Skeletal muscle satellite cell (primary cell): Measurements from ENCODE around the gene FNTB.

Source experiments
- H3K27me3 ChIP-seq: 2 replicates; pipeline ENCODE4 v1.7.0; 2013; ENCODE audit warnings: low read length; ENCODE audit not compliant: control insufficient read depth, insufficient read depth
- H3K36me3 ChIP-seq: 2 replicates; pipeline ENCODE4 v1.7.0; 2013; ENCODE audit warnings: mild to moderate bottlenecking, control low read depth, low read length; ENCODE audit not compliant: insufficient read depth
- H3K4me1 ChIP-seq: 2 replicates; pipeline ENCODE4 v1.7.0; 2013; ENCODE audit warnings: low read length; ENCODE audit not compliant: control insufficient read depth, insufficient read depth
- H3K4me2 ChIP-seq: 2 replicates; pipeline ENCODE4 v1.7.0; 2013; ENCODE audit warnings: mild to moderate bottlenecking, low read length
- H3K4me3 ChIP-seq: 2 replicates; pipeline ENCODE4 v1.7.0; 2013; ENCODE audit warnings: low read length
- H3K9ac ChIP-seq: 2 replicates; pipeline ENCODE4 v1.7.0; 2013; ENCODE audit warnings: mild to moderate bottlenecking, low read depth, low read length, moderate library complexity
- H3K9me3 ChIP-seq: replicated peaks from 2 replicates; pipeline ENCODE4 v1.7.0; 2013; ENCODE audit warnings: mild to moderate bottlenecking, control low read depth, low read length

Gene FNTB

GRCh38 chr14:64990296-64990695 lies 3.6 kb downstream of the FNTB start:
- no peak overlapping the region for H3K4me3 ChIP-seq
- H3K9ac ChIP-seq: no peak overlapping the region
- H3K4me2 ChIP-seq: no peak overlapping the region
- H3K27me3 ChIP-seq: no peaks in the 10 kb centered on the region
- no peaks in the 10 kb centered on the region for H3K9me3 ChIP-seq
- no peaks in the 10 kb centered on the region for H3K36me3 ChIP-seq
- peaks cover 5% of the 10 kb centered on the region for H3K4me1 ChIP-seq

DNA sequence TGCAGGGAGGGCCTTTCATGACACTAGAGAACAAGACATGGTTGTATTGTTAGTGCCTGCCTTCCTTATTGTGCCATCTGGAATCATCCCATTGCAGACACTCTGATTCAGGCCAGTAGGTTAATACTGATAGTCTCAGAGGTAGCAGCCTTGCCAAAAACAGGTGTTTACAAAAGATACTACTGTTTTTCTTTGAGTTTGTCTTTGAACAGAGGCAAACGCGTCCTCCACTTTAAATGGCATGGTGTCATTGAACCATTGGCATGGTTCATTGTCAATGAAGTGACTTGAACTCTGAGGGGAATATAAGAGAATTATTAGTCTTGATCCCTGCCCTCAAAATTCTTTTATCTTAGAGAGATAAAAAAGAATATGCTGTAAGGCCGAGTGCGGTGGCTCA lies 4.2 kb downstream of the FNTB start:
- Histone ChIP-seq H3K9me3 (no peaks in the 10 kb centered on the region), H3K9ac (no peak overlapping the region), H3K36me3 (no peaks in the 10 kb centered on the region), H3K4me3 (no peak overlapping the region), H3K27me3 (no peaks in the 10 kb centered on the region), H3K4me2 (no peak overlapping the region), H3K4me1 (peaks cover 5% of the 10 kb centered on the region)

DNA sequence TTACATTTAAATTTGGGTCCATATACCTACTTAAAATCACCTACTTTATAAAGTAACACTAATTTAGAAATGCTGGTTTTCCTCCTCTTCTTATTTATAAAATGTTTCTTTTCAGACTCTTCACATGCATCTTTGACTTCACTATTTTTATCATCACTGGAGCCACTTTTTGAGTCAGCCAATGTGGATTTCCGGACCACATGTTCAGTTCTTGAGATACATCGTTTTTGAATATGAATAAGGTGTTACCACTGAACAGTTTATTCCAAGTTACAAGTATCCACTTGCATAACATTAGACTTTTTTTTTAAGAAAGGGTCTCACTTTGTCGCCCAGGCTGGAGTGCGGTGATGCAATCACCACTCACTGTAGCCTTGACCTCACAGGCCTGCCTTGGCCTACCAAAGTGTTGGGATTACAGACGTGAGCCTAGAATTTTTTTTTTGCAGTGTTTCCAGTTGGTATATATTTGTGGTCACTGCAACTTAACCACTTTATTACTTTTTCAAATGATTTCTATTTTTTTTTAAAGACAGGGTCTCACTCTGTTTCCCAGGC lies 5.7 kb downstream of the FNTB start:
- H3K9me3 ChIP-seq: no peaks in the 10 kb centered on the region
- no peak overlapping the region for H3K9ac ChIP-seq
- H3K4me2 ChIP-seq: no peak overlapping the region
- H3K4me1 ChIP-seq: no peaks in the 10 kb centered on the region
- H3K4me3 ChIP-seq: no peak overlapping the region
- H3K36me3 ChIP-seq: no peaks in the 10 kb centered on the region
- H3K27me3 ChIP-seq: no peaks in the 10 kb centered on the region

- no peak overlapping the region for H3K9ac ChIP-seq
- no peak overlapping the region for H3K4me2 ChIP-seq
- no peaks in the 10 kb centered on the region for H3K27me3 ChIP-seq
- no peak overlapping the region for H3K4me3 ChIP-seq
- no peaks in the 10 kb centered on the region for H3K9me3 ChIP-seq
- H3K36me3 ChIP-seq: no peaks in the 10 kb centered on the region
- H3K4me1 ChIP-seq: peaks cover 3% of the 10 kb centered on the region
Observed at GRCh38 chr14:64993266-64993930, 6.7 kb downstream of the FNTB start.

GRCh38 chr14:64994540-64994939 lies 7.8 kb downstream of the FNTB start:
- no peak overlapping the region for H3K9ac ChIP-seq
- no peaks in the 10 kb centered on the region for H3K27me3 ChIP-seq
- H3K36me3 ChIP-seq: no peaks in the 10 kb centered on the region
- peaks cover 10% of the 10 kb centered on the region for H3K4me1 ChIP-seq
- H3K4me2 ChIP-seq: no peak overlapping the region
- H3K4me3 ChIP-seq: no peak overlapping the region
- no peaks in the 10 kb centered on the region for H3K9me3 ChIP-seq

DNA sequence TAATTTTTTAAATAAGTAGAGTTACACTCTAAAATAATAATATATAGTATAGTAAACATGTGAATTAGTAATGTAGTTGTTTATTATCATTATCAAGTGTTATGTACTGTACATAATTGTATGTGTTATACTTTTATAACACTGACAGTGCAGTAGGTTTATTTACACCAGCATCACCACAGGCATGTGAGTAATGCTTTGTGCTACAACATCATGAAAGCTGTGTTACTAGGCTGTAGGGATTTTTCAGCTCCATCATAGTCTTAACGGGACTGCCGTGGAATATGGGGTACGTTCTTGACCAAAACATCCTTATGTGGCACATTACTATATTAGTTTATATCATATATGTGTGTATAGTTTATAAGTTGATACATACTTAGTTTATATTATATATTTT lies 8.6 kb downstream of the FNTB start:
- Histone ChIP-seq H3K27me3 (no peaks in the 10 kb centered on the region), H3K9ac (no peak overlapping the region), H3K36me3 (no peaks in the 10 kb centered on the region), H3K4me1 (peaks cover 10% of the 10 kb centered on the region), H3K9me3 (no peaks in the 10 kb centered on the region), H3K4me2 (no peak overlapping the region), H3K4me3 (no peak overlapping the region)

- Histone ChIP-seq H3K4me2 (no peak overlapping the region), H3K9ac (no peak overlapping the region), H3K4me3 (no peak overlapping the region), H3K27me3 (no peaks in the 10 kb centered on the region), H3K36me3 (no peaks in the 10 kb centered on the region), H3K9me3 (no peaks in the 10 kb centered on the region), H3K4me1 (peaks cover 17% of the 10 kb centered on the region)
Observed at GRCh38 chr14:64997108-64997794, 10.6 kb downstream of the FNTB start.

GRCh38 chr14:64998455-64998931 lies 11.8 kb downstream of the FNTB start:
- Histone ChIP-seq H3K9me3 (no peaks in the 10 kb centered on the region), H3K4me2 (no peak overlapping the region), H3K27me3 (no peaks in the 10 kb centered on the region), H3K4me3 (no peak overlapping the region), H3K9ac (no peak overlapping the region), H3K4me1 (peaks cover 28% of the 10 kb centered on the region), H3K36me3 (no peaks in the 10 kb centered on the region)

GRCh38 chr14:65000898-65001591 lies 14.3 kb downstream of the FNTB start:
- H3K9me3 ChIP-seq: no peaks in the 10 kb centered on the region
- H3K4me1 ChIP-seq: peaks cover 36% of the 10 kb centered on the region
- H3K9ac ChIP-seq: no peak overlapping the region
- H3K4me3 ChIP-seq: no peak overlapping the region
- H3K27me3 ChIP-seq: no peaks in the 10 kb centered on the region
- H3K4me2 ChIP-seq: no peak overlapping the region
- H3K36me3 ChIP-seq: no peaks in the 10 kb centered on the region

GRCh38 chr14:65001723-65002122 lies 15.0 kb downstream of the FNTB start:
- Histone ChIP-seq H3K27me3 (no peaks in the 10 kb centered on the region), H3K4me2 (no peak overlapping the region), H3K4me3 (no peak overlapping the region), H3K36me3 (no peaks in the 10 kb centered on the region), H3K9ac (no peak overlapping the region), H3K4me1 (peaks cover 43% of the 10 kb centered on the region), H3K9me3 (no peaks in the 10 kb centered on the region)

GRCh38 chr14:65002586-65003210 lies 16.0 kb downstream of the FNTB start:
- H3K9ac ChIP-seq: peak overlapping the region; percentile 50
- no peaks in the 10 kb centered on the region for H3K9me3 ChIP-seq
- H3K27me3 ChIP-seq: no peaks in the 10 kb centered on the region
- peak overlapping the region; percentile 45 for H3K4me3 ChIP-seq
- peaks cover 45% of the 10 kb centered on the region for H3K4me1 ChIP-seq
- no peaks in the 10 kb centered on the region for H3K36me3 ChIP-seq
- peak overlapping the region; percentile 40 for H3K4me2 ChIP-seq
